Esophagus muscularis mucosa (tissue), 4 donors: Measurements from ENCODE around the gene TMEM108. TPM values are rescaled to one million over a fixed set of nuclear protein-coding genes. Genes with fewer than 3 reads are reported as not detected.

ENCODE experiments used
- DNase-seq: peaks from one replicate; pipeline ENCODE4 v3.0.0-alpha.2; 2017; ENCODE audit errors: extremely low spot score
- H3K27ac ChIP-seq, 4 donors: fragments of 200-600 bp; sonication (generic); replicated peaks in 1 of 4; 1 replicate in 3 of 4; 2 replicates in 1 of 4; pipeline ENCODE4 v1.5.1; 2016 to 2019; ENCODE audit warnings: mild to moderate bottlenecking in 1 of 4
- H3K27me3 ChIP-seq, 4 donors: fragments of 200-600 bp; sonication (generic); one replicate each; pipeline versions ENCODE4 v1.5.1 to v1.6.0; 2016 to 2019
- H3K36me3 ChIP-seq, 4 donors: fragments of 200-600 bp; sonication (generic); one replicate each; pipeline ENCODE4 v1.5.1; 2016 to 2019
- H3K4me1 ChIP-seq, 4 donors: fragments of 200-600 bp; sonication (generic); one replicate each; pipeline ENCODE4 v1.5.1; 2016 to 2019
- H3K4me3 ChIP-seq, 4 donors: fragments of 200-600 bp; sonication (generic); 1 replicate in 2 of 4; 2 replicates in 2 of 4; pipeline ENCODE4 v1.5.1; 2016 to 2019; ENCODE audit warnings: mild to moderate bottlenecking in 4 of 4, moderate library complexity in 1 of 4
- H3K9me3 ChIP-seq, 4 donors: fragments of 200-600 bp; sonication (generic); 1 replicate in 3 of 4; 2 replicates in 1 of 4; pipeline ENCODE4 v1.5.1; 2016 to 2019
- EP300 ChIP-seq: sonication (generic); formaldehyde crosslinking; IDR thresholded peaks from one replicate; pipeline ENCODE4 v1.6.1; 2017; ENCODE audit warnings: antibody characterized with exemption
- POLR2A ChIP-seq: fragments of 450-650 bp; IDR thresholded peaks from one replicate; pipeline ENCODE4 v1.6.1; 2017; ENCODE audit warnings: antibody characterized with exemption, moderate library complexity, mild to moderate bottlenecking, low read depth
- POLR2AphosphoS5 ChIP-seq, 2 donors: sonication (generic); formaldehyde crosslinking; IDR thresholded peaks; one replicate each; pipeline ENCODE4 v1.6.1; 2017; ENCODE audit warnings: antibody characterized with exemption in 2 of 2
- WGBS: methylation state at CpG from one replicate; pipeline ENCODE4 v1.1.5; 2018; 5-methylcytosine and 5-hydroxymethylcytosine counted together
- intact Hi-C: fragments of 100-400 bp; cut with DNase I; formaldehyde crosslinking; loops from one replicate; pipeline ENCODE4 v1.15.1; 2023
- total RNA-seq, 4 donors: library from RNA; depleted of rRNA; stranded (reverse); fragments of >200 nt; gene quantifications; one replicate each; pipeline versions ENCODE4 v1.1.0 to v1.2.1, GENCODE V29; 2016
- TF ChIP-seq, protein P1 (sequence below), 3 experiments: fragments of 200-600 bp in 2 of 3; fragments of 450-650 bp in 1 of 3; sonication (generic) in 2 of 3; IDR thresholded peaks; one replicate each; pipeline ENCODE4 v1.5.1; 2017 to 2019; ENCODE audit warnings: antibody characterized with exemption in 3 of 3, mild to moderate bottlenecking in 2 of 3, moderate library complexity in 1 of 3

The TMEM108 gene
- total RNA-seq, 4 donors from 2014 or later = 8.6 to 12.1 (median 11.2) TPM

DNA sequence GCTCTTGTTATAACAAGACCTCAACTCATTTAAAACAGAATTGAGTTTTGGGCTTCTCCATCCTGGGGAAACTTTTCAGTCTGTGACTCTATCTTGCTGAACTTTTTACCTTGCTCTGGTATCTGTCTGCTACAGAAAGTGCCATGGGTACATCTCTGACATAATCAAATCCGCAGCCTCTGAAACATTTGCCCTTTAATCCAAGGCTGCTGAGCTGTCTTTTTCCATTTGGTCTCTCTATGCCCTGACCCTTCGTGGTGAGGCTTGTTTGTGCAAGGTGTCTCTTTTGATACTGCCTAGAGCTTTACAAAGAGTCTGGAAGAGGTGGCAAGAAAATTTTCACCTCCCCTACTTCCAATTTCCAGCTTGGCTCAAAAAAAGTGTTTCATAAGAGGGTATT lies 11.3 kb downstream of the TMEM108 start:
- TF ChIP-seq, protein P1, sequence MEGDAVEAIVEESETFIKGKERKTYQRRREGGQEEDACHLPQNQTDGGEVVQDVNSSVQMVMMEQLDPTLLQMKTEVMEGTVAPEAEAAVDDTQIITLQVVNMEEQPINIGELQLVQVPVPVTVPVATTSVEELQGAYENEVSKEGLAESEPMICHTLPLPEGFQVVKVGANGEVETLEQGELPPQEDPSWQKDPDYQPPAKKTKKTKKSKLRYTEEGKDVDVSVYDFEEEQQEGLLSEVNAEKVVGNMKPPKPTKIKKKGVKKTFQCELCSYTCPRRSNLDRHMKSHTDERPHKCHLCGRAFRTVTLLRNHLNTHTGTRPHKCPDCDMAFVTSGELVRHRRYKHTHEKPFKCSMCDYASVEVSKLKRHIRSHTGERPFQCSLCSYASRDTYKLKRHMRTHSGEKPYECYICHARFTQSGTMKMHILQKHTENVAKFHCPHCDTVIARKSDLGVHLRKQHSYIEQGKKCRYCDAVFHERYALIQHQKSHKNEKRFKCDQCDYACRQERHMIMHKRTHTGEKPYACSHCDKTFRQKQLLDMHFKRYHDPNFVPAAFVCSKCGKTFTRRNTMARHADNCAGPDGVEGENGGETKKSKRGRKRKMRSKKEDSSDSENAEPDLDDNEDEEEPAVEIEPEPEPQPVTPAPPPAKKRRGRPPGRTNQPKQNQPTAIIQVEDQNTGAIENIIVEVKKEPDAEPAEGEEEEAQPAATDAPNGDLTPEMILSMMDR (IDR thresholded peaks at IDR 0.05) = no peak
- TF ChIP-seq POLR2A (no peak), EP300 (no peak), POLR2AphosphoS5 (IDR thresholded peaks at IDR 0.05) (no peak)
- H3K9me3 ChIP-seq = no peaks in the 10 kb centered on the region
- no peak for DNase-seq
- H3K4me1 ChIP-seq = peaks cover 0 to 63% (median 36%) of the 10 kb centered on the region in 4 donors
- 71% methylated on average over 2 of the region's 2 CpGs for WGBS
- intact Hi-C loops = no loop called here
- H3K27me3 ChIP-seq = no peaks in the 10 kb centered on the region
- H3K4me3 ChIP-seq = no peak overlapping the region
- peak overlapping the region; percentile 6 to 53 (median 34) for H3K27ac ChIP-seq
- peaks cover 0 to 7% (median 0%) of the 10 kb centered on the region in 4 donors for H3K36me3 ChIP-seq

DNA sequence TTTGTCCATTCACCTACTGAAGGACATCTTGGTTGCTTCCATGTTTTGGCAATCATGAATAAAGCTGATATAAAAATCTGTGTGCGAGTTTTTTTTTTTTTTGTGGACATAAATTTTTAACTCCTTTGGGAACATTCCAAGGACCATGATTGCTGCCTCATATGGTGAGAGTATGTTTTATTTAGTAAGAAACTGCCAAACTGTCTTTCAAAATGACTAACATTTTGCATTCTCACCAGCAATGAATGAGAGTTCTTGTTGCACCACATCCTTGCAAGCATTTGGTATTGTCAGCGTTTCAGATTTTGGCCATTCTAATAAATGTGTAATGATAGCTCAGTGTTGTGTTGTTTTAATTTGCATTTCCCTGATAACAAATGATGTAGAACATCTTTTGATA lies 12.7 kb downstream of the TMEM108 start:
- Histone ChIP-seq H3K27me3 (no peaks in the 10 kb centered on the region), H3K4me3 (no peak overlapping the region), H3K27ac (no peak overlapping the region), H3K36me3 (peaks cover 0 to 4% (median 0%) of the 10 kb centered on the region in 4 donors), H3K4me1 (peaks cover 0 to 77% (median 50%) of the 10 kb centered on the region in 4 donors), H3K9me3 (no peaks in the 10 kb centered on the region)
- TF ChIP-seq EP300 = no peak
- no peak for TF ChIP-seq POLR2A
- TF ChIP-seq, protein P1 (IDR thresholded peaks at IDR 0.05) = no peak
- TF ChIP-seq POLR2AphosphoS5 (IDR thresholded peaks at IDR 0.05) = no peak
- DNase-seq = no peak
- intact Hi-C loops = no loop called here
- WGBS = 92% methylated on average over 2 of the region's 2 CpGs

DNA sequence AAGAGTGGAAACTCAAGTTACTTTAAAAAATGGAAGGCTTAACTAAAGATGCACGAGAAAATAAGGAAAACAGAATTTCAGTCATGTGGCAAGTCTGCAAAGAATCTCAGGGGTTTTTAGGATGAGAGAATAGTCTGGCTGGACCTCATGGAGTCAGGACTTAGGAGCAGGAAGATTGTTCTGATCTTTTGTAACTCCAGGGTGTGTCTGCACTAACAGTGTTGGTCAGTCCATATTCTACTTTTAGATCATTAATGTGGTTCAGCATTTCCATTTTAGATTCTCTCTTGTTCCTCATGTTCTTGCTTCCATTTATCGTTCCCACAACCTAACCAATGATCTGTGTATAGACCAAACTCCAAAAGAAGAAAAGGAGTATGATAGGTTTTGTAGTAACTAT lies 15.3 kb downstream of the TMEM108 start:
- WGBS = 78% methylated on average over 2 of the region's 2 CpGs
- Histone ChIP-seq H3K4me1 (peaks cover 0 to 80% (median 50%) of the 10 kb centered on the region in 4 donors), H3K4me3 (no peak overlapping the region), H3K36me3 (no peaks in the 10 kb centered on the region), H3K9me3 (no peaks in the 10 kb centered on the region), H3K27me3 (no peaks in the 10 kb centered on the region), H3K27ac (peak overlapping the region in 3 of 4 donors; percentile 64 to 69 (median 68))
- TF ChIP-seq EP300 (no peak), POLR2AphosphoS5 (IDR thresholded peaks at IDR 0.05) (no peak), POLR2A (no peak)
- TF ChIP-seq, protein P1 (IDR thresholded peaks at IDR 0.05) = no peak
- no peak for DNase-seq
- intact Hi-C loops = no loop called here

GRCh38 chr3:133054586-133054985 lies 16.4 kb downstream of the TMEM108 start:
- intact Hi-C loops = no loop called here
- H3K9me3 ChIP-seq = no peaks in the 10 kb centered on the region
- no peak for DNase-seq
- H3K27me3 ChIP-seq = no peaks in the 10 kb centered on the region
- H3K4me1 ChIP-seq = peaks cover 0 to 73% (median 40%) of the 10 kb centered on the region in 4 donors
- no peak overlapping the region for H3K4me3 ChIP-seq
- TF ChIP-seq EP300 = no peak
- TF ChIP-seq POLR2A = no peak
- TF ChIP-seq POLR2AphosphoS5 (IDR thresholded peaks at IDR 0.05) = no peak
- TF ChIP-seq, protein P1 (IDR thresholded peaks at IDR 0.05) = no peak
- H3K27ac ChIP-seq = peak overlapping the region; percentile 45 to 69 (median 66)
- 42% methylated on average over 1 of the region's 1 CpG for WGBS
- no peaks in the 10 kb centered on the region for H3K36me3 ChIP-seq

GRCh38 chr3:133055339-133055738 lies 17.1 kb downstream of the TMEM108 start:
- Histone ChIP-seq H3K27ac (peak overlapping the region; percentile 45 to 69 (median 66)), H3K9me3 (no peaks in the 10 kb centered on the region), H3K27me3 (no peaks in the 10 kb centered on the region), H3K4me3 (no peak overlapping the region), H3K4me1 (peaks cover 0 to 66% (median 32%) of the 10 kb centered on the region in 4 donors), H3K36me3 (no peaks in the 10 kb centered on the region)
- TF ChIP-seq, protein P1 (IDR thresholded peaks at IDR 0.05) = no peak
- no peak for TF ChIP-seq POLR2AphosphoS5 (IDR thresholded peaks at IDR 0.05)
- TF ChIP-seq EP300 = no peak
- no peak for TF ChIP-seq POLR2A
- intact Hi-C loops = no loop called here
- no peak for DNase-seq
- 50% methylated on average over 1 of the region's 1 CpG for WGBS
